Neuronal stem cell (in vitro differentiated cells): ENCODE measurements around the gene ADCY3.

Experiments
- DNase-seq: peaks from one replicate; pipeline ENCODE4 v3.0.0-alpha.2; 2013; ENCODE audit warnings: low spot score
- H2AFZ ChIP-seq: one replicate; pipeline ENCODE4 v1.6.1; 2013; ENCODE audit warnings: mild to moderate bottlenecking, low read length, inconsistent platforms
- H2AK5ac ChIP-seq: 2 replicates; pipeline ENCODE4 v1.6.1; 2013; ENCODE audit warnings: low read depth, mild to moderate bottlenecking, inconsistent platforms, low read length, moderate library complexity, mixed read lengths
- H2BK120ac ChIP-seq: 2 replicates; pipeline ENCODE4 v1.6.1; 2013; ENCODE audit warnings: low read depth, mild to moderate bottlenecking, inconsistent platforms, low read length, moderate library complexity, mixed read lengths
- H2BK12ac ChIP-seq: one replicate; pipeline ENCODE4 v1.6.1; 2013; ENCODE audit warnings: low read length, inconsistent platforms
- H2BK15ac ChIP-seq: 2 replicates; pipeline ENCODE4 v1.6.1; 2013; ENCODE audit warnings: mild to moderate bottlenecking, low read length, inconsistent platforms, mixed read lengths
- H2BK5ac ChIP-seq: one replicate; pipeline ENCODE4 v1.6.1; 2013; ENCODE audit warnings: inconsistent platforms, mild to moderate bottlenecking, low read length, moderate library complexity
- H3K14ac ChIP-seq: one replicate; pipeline ENCODE4 v1.6.1; 2013; ENCODE audit warnings: low read length, inconsistent platforms
- H3K18ac ChIP-seq: 2 replicates; pipeline ENCODE4 v1.6.1; 2013; ENCODE audit warnings: low read length, inconsistent platforms
- H3K23ac ChIP-seq: 2 replicates; pipeline ENCODE4 v1.6.1; 2013; ENCODE audit warnings: low read depth, mild to moderate bottlenecking, mixed read lengths, low read length, inconsistent platforms; ENCODE audit not compliant: poor library complexity
- H3K27ac ChIP-seq: replicated peaks from 3 replicates; pipeline ENCODE4 v1.5.1; 2013; ENCODE audit warnings: low read length, inconsistent platforms
- H3K27me3 ChIP-seq, 3 experiments: 2 replicates each; pipeline ENCODE4 v1.6.1; 2013; ENCODE audit warnings: low read length in 3 of 3, mild to moderate bottlenecking in 2 of 3, inconsistent platforms in 1 of 3, low read depth in 1 of 3, mixed read lengths in 1 of 3, moderate library complexity in 1 of 3; ENCODE audit not compliant: control insufficient read depth in 3 of 3, insufficient read depth in 3 of 3
- H3K36me3 ChIP-seq, 2 donors: replicated peaks in 1 of 2; 2 replicates each; pipeline ENCODE4 v1.6.1; 2013; ENCODE audit warnings: low read length in 2 of 2; ENCODE audit not compliant: control insufficient read depth in 2 of 2, insufficient read depth in 2 of 2
- H3K4ac ChIP-seq: 2 replicates; pipeline ENCODE4 v1.6.1; 2013; ENCODE audit warnings: inconsistent platforms, mild to moderate bottlenecking, low read length, moderate library complexity
- H3K4me1 ChIP-seq, 2 donors: 1 replicate in 1 of 2; 2 replicates in 1 of 2; pipeline ENCODE4 v1.6.1; 2013; ENCODE audit warnings: low read length in 2 of 2, low read depth in 1 of 2; ENCODE audit not compliant: control insufficient read depth in 2 of 2, insufficient read depth in 1 of 2
- H3K4me2 ChIP-seq: one replicate; pipeline ENCODE4 v1.6.1; 2013; ENCODE audit warnings: mild to moderate bottlenecking, low read length, inconsistent platforms; ENCODE audit not compliant: insufficient read depth, poor library complexity, severe bottlenecking
- H3K4me3 ChIP-seq, 2 donors: 2 replicates each; pipeline ENCODE4 v1.5.1; 2013; ENCODE audit warnings: low read length in 2 of 2, mild to moderate bottlenecking in 2 of 2, inconsistent platforms in 1 of 2, moderate library complexity in 1 of 2
- H3K79me1 ChIP-seq: one replicate; pipeline ENCODE4 v1.6.1; 2013; ENCODE audit warnings: low read depth, mild to moderate bottlenecking, inconsistent platforms, low read length, moderate library complexity
- H3K9ac ChIP-seq: one replicate; pipeline ENCODE4 v1.6.1; 2013; ENCODE audit warnings: mild to moderate bottlenecking, low read depth, low read length, inconsistent platforms; ENCODE audit not compliant: poor library complexity
- H3K9me3 ChIP-seq, 2 donors: replicated peaks in 1 of 2; 2 replicates each; pipeline versions ENCODE3 to v1.6.1; 2013; ENCODE audit warnings: low read length in 2 of 2, mild to moderate bottlenecking in 2 of 2, inconsistent platforms in 1 of 2, low read depth in 1 of 2, mixed read lengths in 1 of 2, moderate library complexity in 1 of 2; ENCODE audit not compliant: control insufficient read depth in 2 of 2, insufficient read depth in 1 of 2
- H4K8ac ChIP-seq: one replicate; pipeline ENCODE4 v1.6.1; 2013; ENCODE audit warnings: low read depth, mild to moderate bottlenecking, inconsistent platforms, low read length, moderate library complexity
- H4K91ac ChIP-seq: one replicate; pipeline ENCODE4 v1.6.1; 2013; ENCODE audit warnings: low read length, low read depth, mild to moderate bottlenecking, inconsistent platforms; ENCODE audit not compliant: poor library complexity
- WGBS, 2 donors: extraction: QIAGEN DNeasy Blood & Tissue Kit; methylation state at CpG; one replicate each; pipeline ENCODE4 v1.1.7; 2013; ENCODE audit warnings: missing lambda C conversion rate in 2 of 2, mixed read lengths in 1 of 2; ENCODE audit not compliant: insufficient read length in 2 of 2, insufficient replicate concordance in 1 of 2; ENCODE audit errors: extremely low coverage in 2 of 2; 5-methylcytosine and 5-hydroxymethylcytosine counted together

The ADCY3 gene

DNA sequence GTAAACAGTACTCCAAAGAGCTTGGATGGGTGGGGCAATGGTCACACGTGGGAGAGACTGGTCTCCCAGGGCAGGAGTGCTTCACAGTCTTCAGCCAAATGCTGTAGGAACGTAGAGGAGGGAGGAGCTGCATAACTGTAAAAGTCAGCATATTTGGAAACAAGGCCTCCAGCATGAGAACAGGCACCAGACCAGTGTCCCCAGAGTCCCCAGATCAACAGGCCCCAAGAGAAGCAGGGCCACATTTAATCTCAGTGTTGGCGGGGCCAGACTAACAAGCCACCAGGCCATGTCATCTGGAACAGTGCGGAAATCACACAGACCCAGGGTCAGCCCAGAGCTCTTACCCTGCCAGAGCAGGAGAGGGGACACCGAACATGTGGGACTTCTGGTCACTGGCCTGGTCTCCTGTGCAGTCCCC is 63.2 kb downstream of the ADCY3 start:
- H3K36me3 ChIP-seq, result peaks cover 1 to 16% of the 10 kb centered on the region in 2 donors
- H3K9me3 ChIP-seq, result peaks cover under 1 to 2% of the 10 kb centered on the region in 2 donors
- H2BK120ac ChIP-seq, result no peak overlapping the region
- H3K4me1 ChIP-seq, result peaks cover 3 to 11% of the 10 kb centered on the region in 2 donors
- H3K79me1 ChIP-seq, result no peaks in the 10 kb centered on the region
- H3K23ac ChIP-seq, result no peak overlapping the region
- DNase-seq, result no peak
- no peak overlapping the region for H2BK12ac ChIP-seq
- H3K27me3 ChIP-seq, result no peaks in the 10 kb centered on the region
- no peak overlapping the region for H3K27ac ChIP-seq
- no peak overlapping the region for H3K14ac ChIP-seq
- no peak overlapping the region for H3K9ac ChIP-seq
- H2AK5ac ChIP-seq, result no peak overlapping the region
- no peak overlapping the region for H2AFZ ChIP-seq
- H4K91ac ChIP-seq, result no peak overlapping the region
- no peak overlapping the region for H4K8ac ChIP-seq
- H3K4me2 ChIP-seq, result no peak overlapping the region
- no CpG with 5 or more reads among the region's 5 CpGs for WGBS, 2 donors
- no peak overlapping the region for H2BK5ac ChIP-seq
- no peak overlapping the region for H3K18ac ChIP-seq
- H3K4ac ChIP-seq, result no peak overlapping the region
- H3K4me3 ChIP-seq, result no peak overlapping the region
- no peak overlapping the region for H2BK15ac ChIP-seq

- Histone ChIP-seq H2AK5ac (no peak overlapping the region), H2BK12ac (no peak overlapping the region), H2BK120ac (no peak overlapping the region), H4K8ac (no peak overlapping the region), H3K18ac (peak overlapping the region; percentile 7), H3K79me1 (no peaks in the 10 kb centered on the region), H3K4me3 (no peak overlapping the region), H4K91ac (no peak overlapping the region), H3K36me3 (peaks cover 4 to 16% of the 10 kb centered on the region in 2 donors), H2AFZ (no peak overlapping the region), H2BK15ac (no peak overlapping the region), H3K9me3 (peaks cover 2 to 3% of the 10 kb centered on the region in 2 donors), H3K27ac (peak overlapping the region; percentile 65), H3K4me2 (no peak overlapping the region), H2BK5ac (no peak overlapping the region), H3K14ac (peak overlapping the region; percentile 6), H3K4me1 (peaks cover 3 to 11% of the 10 kb centered on the region in 2 donors), H3K4ac (no peak overlapping the region), H3K9ac (no peak overlapping the region), H3K23ac (no peak overlapping the region), H3K27me3 (no peaks in the 10 kb centered on the region)
- DNase-seq, result no peak
- WGBS, 2 donors, result no CpG with 5 or more reads among the region's 4 CpGs
Observed at GRCh38 chr2:24855726-24856125, 64.3 kb downstream of the ADCY3 start.

GRCh38 chr2:24855022-24855622 is 64.9 kb downstream of the ADCY3 start:
- Histone ChIP-seq H2AFZ (no peak overlapping the region), H3K4me2 (no peak overlapping the region), H2BK5ac (no peak overlapping the region), H2BK15ac (no peak overlapping the region), H2BK120ac (no peak overlapping the region), H3K9ac (no peak overlapping the region), H3K79me1 (no peaks in the 10 kb centered on the region), H3K4me3 (no peak overlapping the region), H3K18ac (no peak overlapping the region), H3K23ac (no peak overlapping the region), H3K14ac (no peak overlapping the region), H4K91ac (no peak overlapping the region), H3K9me3 (peaks cover 2 to 3% of the 10 kb centered on the region in 2 donors), H3K4ac (no peak overlapping the region), H3K4me1 (peaks cover 3 to 11% of the 10 kb centered on the region in 2 donors), H2BK12ac (no peak overlapping the region), H2AK5ac (no peak overlapping the region), H4K8ac (no peak overlapping the region), H3K27me3 (no peaks in the 10 kb centered on the region), H3K36me3 (peaks cover 4 to 16% of the 10 kb centered on the region in 2 donors), H3K27ac (peak overlapping the region; percentile 65)
- no CpG with 5 or more reads among the region's 8 CpGs for WGBS, 2 donors
- DNase-seq, result no peak

- Histone ChIP-seq H4K91ac (no peak overlapping the region), H3K4me1 (peaks cover 3 to 11% of the 10 kb centered on the region in 2 donors), H3K4me2 (no peak overlapping the region), H2BK12ac (no peak overlapping the region), H3K4ac (no peak overlapping the region), H3K4me3 (no peak overlapping the region), H2BK15ac (no peak overlapping the region), H3K14ac (no peak overlapping the region), H3K9me3 (peaks cover 1 to 3% of the 10 kb centered on the region in 2 donors), H4K8ac (no peak overlapping the region), H3K36me3 (peaks cover 5 to 16% of the 10 kb centered on the region in 2 donors), H2BK120ac (no peak overlapping the region), H2AK5ac (no peak overlapping the region), H3K18ac (no peak overlapping the region), H3K9ac (no peak overlapping the region), H2AFZ (no peak overlapping the region), H2BK5ac (no peak overlapping the region), H3K79me1 (no peaks in the 10 kb centered on the region), H3K27ac (no peak overlapping the region), H3K27me3 (no peaks in the 10 kb centered on the region), H3K23ac (no peak overlapping the region)
- WGBS, 2 donors, result no CpG with 5 or more reads among the region's 3 CpGs
- DNase-seq, result no peak
Observed at GRCh38 chr2:24853996-24854395, 66.0 kb downstream of the ADCY3 start.
